GM12892 (cell line): Measurements from ENCODE around the gene MIA.

ENCODE experiments used
- POLR2A ChIP-seq: IDR thresholded peaks from 2 replicates; pipeline ENCODE4 v1.6.1; 2011; ENCODE audit warnings: low read depth, low read length, control low read depth
- POLR2AphosphoS5 ChIP-seq: IDR thresholded peaks from 2 replicates; pipeline ENCODE4 v1.6.1; 2011; ENCODE audit warnings: low read depth, low read length, control low read depth
- TAF1 ChIP-seq: IDR thresholded peaks from 2 replicates; pipeline ENCODE4 v1.6.1; 2011; ENCODE audit warnings: low read depth, mild to moderate bottlenecking, control low read depth, low read length, borderline replicate concordance

GRCh38 chr19:40735013-40735771, 40.1 kb upstream of the MIA start:
- no peak for TF ChIP-seq POLR2A
- TF ChIP-seq TAF1: no peak
- no peak for TF ChIP-seq POLR2AphosphoS5
